ENCODE results near the gene PRR35.

The PRR35 gene

GRCh38 chr16:553601-554296 is 6.4 kb upstream of the PRR35 start:
- POLR2A ChIA-PET = interaction anchor here (1.0 kb wide), 1 partner anchor 27 kb away, joined by 3 read pairs; no protein-coding TSS in a partner anchor
- CTCF ChIA-PET = no interaction called here
- TF ChIP-seq, protein P1, sequence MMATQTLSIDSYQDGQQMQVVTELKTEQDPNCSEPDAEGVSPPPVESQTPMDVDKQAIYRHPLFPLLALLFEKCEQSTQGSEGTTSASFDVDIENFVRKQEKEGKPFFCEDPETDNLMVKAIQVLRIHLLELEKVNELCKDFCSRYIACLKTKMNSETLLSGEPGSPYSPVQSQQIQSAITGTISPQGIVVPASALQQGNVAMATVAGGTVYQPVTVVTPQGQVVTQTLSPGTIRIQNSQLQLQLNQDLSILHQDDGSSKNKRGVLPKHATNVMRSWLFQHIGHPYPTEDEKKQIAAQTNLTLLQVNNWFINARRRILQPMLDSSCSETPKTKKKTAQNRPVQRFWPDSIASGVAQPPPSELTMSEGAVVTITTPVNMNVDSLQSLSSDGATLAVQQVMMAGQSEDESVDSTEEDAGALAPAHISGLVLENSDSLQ (IDR thresholded peaks at IDR 0.05) = no peak
- TF ChIP-seq L3MBTL2 (conservative IDR thresholded peaks at IDR 0.05) (no peak), NFRKB (IDR thresholded peaks at IDR 0.05) (no peak), ARNT (IDR thresholded peaks at IDR 0.05) (no peak), ELF4 (IDR thresholded peaks at IDR 0.05) (no peak), FOXA1 (IDR thresholded peaks at IDR 0.05) (no peak)
- no peak for DNase-seq (ENCODE audit: extremely low spot score)

DNA sequence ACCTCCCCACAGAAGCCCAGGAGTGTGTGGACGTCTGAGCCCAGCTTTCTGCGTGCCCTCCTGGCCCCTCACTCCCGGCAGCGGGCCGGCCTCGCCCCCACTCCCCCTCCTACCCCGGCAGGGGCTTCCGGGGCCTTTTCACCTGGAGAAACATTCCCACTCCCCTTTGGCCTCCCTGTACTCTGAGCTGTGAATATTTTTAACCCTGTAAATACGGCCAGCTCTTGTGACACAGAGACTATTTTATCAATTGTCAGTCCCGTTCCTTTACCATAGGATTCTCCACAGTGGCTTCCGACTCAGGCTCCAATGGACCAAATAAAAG is 5.9 kb upstream of the PRR35 start:
- DNase-seq (ENCODE audit: extremely low spot score) = no peak
- CTCF ChIA-PET = no interaction called here
- POLR2A ChIA-PET = interaction anchor here (1.0 kb wide), 1 partner anchor 28 kb away, joined by 3 read pairs; no protein-coding TSS in a partner anchor
- TF ChIP-seq NFRKB (IDR thresholded peaks at IDR 0.05) (no peak), FOXK2 (IDR thresholded peaks at IDR 0.05) (no peak), CTBP1 (IDR thresholded peaks at IDR 0.05; ENCODE audit: borderline replicate concordance) (no peak), ELF4 (IDR thresholded peaks at IDR 0.05) (no peak), SUZ12 (IDR thresholded peaks at IDR 0.05) (no peak), ZNF384 (IDR thresholded peaks at IDR 0.05) (no peak), TARDBP (IDR thresholded peaks at IDR 0.05) (no peak), ARNT (IDR thresholded peaks at IDR 0.05) (no peak), BHLHE40 (IDR thresholded peaks at IDR 0.05; ENCODE audit: borderline replicate concordance) (no peak), L3MBTL2 (conservative IDR thresholded peaks at IDR 0.05) (no peak), LEF1 (IDR thresholded peaks at IDR 0.05; ENCODE audit: borderline replicate concordance) (no peak), FOXA1 (IDR thresholded peaks at IDR 0.05) (no peak)
- TF ChIP-seq, protein P1 (IDR thresholded peaks at IDR 0.05) = no peak

- POLR2A ChIA-PET = interaction anchor here (1.0 kb wide), 1 partner anchor 28 kb away, joined by 3 read pairs; no protein-coding TSS in a partner anchor
- no peak for DNase-seq (ENCODE audit: extremely low spot score)
- no peak for TF ChIP-seq SP1 (IDR thresholded peaks at IDR 0.05)
- TF ChIP-seq SUZ12 (IDR thresholded peaks at IDR 0.05) = no peak
- TF ChIP-seq BHLHE40 (IDR thresholded peaks at IDR 0.05; ENCODE audit: borderline replicate concordance) = no peak
- no peak for TF ChIP-seq TARDBP (IDR thresholded peaks at IDR 0.05)
- TF ChIP-seq L3MBTL2 (conservative IDR thresholded peaks at IDR 0.05) = no peak
- TF ChIP-seq ELF4 (IDR thresholded peaks at IDR 0.05) = no peak
- TF ChIP-seq LEF1 (IDR thresholded peaks at IDR 0.05; ENCODE audit: borderline replicate concordance) = no peak
- CTCF ChIA-PET = no interaction called here
Measured at GRCh38 chr16:554640-555365, 5.4 kb upstream of the PRR35 start.

DNA sequence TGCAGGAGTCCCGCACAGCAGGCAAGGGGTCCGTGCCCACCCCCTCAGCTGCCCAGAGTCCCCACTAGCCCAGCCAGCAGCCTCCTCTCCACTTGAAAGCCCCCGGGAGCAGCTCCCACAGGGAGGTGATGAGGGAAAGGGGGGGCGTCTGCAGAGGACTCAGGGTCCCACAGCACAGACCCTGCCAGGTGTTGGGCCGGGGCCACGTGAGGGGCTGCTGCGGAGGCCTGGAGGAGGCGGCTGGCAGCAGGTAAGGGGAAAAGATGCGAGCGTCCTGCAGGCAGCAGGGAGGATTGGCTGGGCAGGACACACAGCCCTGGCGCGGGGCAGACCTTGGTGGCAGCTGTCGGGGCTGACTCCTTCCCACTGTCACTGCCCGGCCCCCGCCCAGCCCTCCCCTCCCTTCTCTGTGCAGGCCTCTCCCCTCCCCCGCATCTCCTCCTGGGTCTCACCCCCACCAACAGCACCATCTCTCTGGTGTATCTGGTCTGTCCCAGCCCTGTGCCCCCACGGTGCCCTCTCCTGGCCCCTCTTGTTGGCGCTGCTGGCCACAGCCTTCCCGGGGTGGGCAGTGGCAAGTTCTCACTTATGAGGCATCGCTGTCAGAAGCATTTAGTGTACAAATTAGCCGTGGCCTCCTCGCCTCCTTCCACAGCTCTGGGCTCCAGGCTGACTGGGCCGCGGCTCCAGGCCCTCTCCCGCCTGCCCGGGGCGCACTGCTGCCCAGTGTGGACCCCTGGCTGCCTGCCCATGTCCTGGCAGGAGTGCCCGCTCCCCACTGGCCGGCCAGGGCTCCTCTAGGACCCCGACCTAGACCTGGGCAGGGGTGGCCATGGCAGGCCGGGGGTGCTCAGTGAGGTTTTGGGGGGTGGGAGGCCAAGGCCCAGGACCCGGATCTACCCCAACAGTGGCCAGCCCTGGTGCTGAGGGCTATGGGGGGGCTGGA is 4.4 kb upstream of the PRR35 start:
- no peak for DNase-seq (ENCODE audit: extremely low spot score)
- TF ChIP-seq LEF1 (IDR thresholded peaks at IDR 0.05; ENCODE audit: borderline replicate concordance) (no peak), NFRKB (IDR thresholded peaks at IDR 0.05) (no peak), SUZ12 (IDR thresholded peaks at IDR 0.05) (no peak), HDGF (IDR thresholded peaks at IDR 0.05; ENCODE audit: borderline replicate concordance) (no peak), ZNF384 (IDR thresholded peaks at IDR 0.05) (no peak), FOXA1 (IDR thresholded peaks at IDR 0.05) (no peak), ARNT (IDR thresholded peaks at IDR 0.05) (no peak), ELF4 (IDR thresholded peaks at IDR 0.05) (no peak), BHLHE40 (IDR thresholded peaks at IDR 0.05; ENCODE audit: borderline replicate concordance) (no peak), FOXK2 (IDR thresholded peaks at IDR 0.05) (no peak), SP1 (IDR thresholded peaks at IDR 0.05) (no peak), L3MBTL2 (conservative IDR thresholded peaks at IDR 0.05) (no peak), CTBP1 (IDR thresholded peaks at IDR 0.05; ENCODE audit: borderline replicate concordance) (no peak), FOXM1 (IDR thresholded peaks at IDR 0.05; ENCODE audit: borderline replicate concordance) (no peak), TARDBP (IDR thresholded peaks at IDR 0.05) (no peak)
- TF ChIP-seq, protein P1 (IDR thresholded peaks at IDR 0.05) = no peak
- CTCF ChIA-PET = no interaction called here
- POLR2A ChIA-PET = interaction anchor here (0.8 kb wide), 1 partner anchor 14 kb away, joined by 3 read pairs; the partner anchor contains the start of gene PIGQ

DNA sequence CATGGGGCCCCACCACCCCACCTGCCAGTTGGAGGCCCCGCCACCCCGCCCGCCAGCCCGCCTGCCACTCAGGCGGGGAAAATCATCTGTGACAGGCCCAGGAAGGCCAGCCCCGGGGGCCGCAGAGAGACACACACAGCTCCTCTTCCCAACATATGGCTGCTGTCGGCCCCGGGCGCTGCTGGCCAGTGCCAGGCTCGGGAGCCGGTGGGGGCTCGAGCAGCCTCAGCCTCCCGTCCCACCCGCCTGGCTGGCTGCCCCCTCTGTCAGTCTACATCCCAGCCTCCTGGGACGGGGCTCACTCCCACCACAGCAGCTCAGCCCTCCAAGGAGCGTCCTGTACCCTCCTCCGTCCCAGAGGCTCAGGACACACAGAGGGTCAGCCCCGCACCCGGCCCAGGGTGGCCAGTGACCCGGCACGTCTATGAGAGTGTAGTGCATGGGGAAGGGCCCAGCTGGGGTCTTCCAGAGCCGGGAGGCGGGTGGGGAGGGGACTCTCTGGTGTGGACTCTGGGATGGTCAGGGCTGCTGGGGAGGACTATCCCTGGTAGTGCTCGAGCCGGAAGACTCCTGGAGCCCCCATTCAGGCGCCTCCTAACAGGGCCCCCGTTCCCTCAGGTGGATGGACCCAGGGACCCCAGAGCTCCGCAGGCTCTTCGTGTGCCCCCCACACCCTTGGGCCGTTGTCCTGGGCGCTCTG is 3.6 kb upstream of the PRR35 start:
- TF ChIP-seq SUZ12 (IDR thresholded peaks at IDR 0.05) (no peak), LEF1 (IDR thresholded peaks at IDR 0.05; ENCODE audit: borderline replicate concordance) (no peak), BHLHE40 (IDR thresholded peaks at IDR 0.05; ENCODE audit: borderline replicate concordance) (no peak), ARNT (IDR thresholded peaks at IDR 0.05) (no peak), HDGF (IDR thresholded peaks at IDR 0.05; ENCODE audit: borderline replicate concordance) (no peak), FOXM1 (IDR thresholded peaks at IDR 0.05; ENCODE audit: borderline replicate concordance) (no peak), FOXA1 (IDR thresholded peaks at IDR 0.05) (no peak), TARDBP (IDR thresholded peaks at IDR 0.05) (no peak), NFRKB (IDR thresholded peaks at IDR 0.05) (no peak), ELF4 (IDR thresholded peaks at IDR 0.05) (no peak), FOXK2 (IDR thresholded peaks at IDR 0.05) (no peak), ZNF384 (IDR thresholded peaks at IDR 0.05) (no peak)
- ChIA-PET POLR2A (interaction anchor here (0.8 kb wide), 1 partner anchor 13 kb away, joined by 3 read pairs; the partner anchor contains the start of gene PIGQ), CTCF (no interaction called here)
- no peak for DNase-seq (ENCODE audit: extremely low spot score)
